HG02870 (cell line): Measurements from ENCODE around the gene CD244.
"Not testable (repeated sequence)": the region's sequence is repeated elsewhere in the genome, so short reads cannot be mapped to it uniquely, and the experiment has no call there.

ENCODE experiments used
- ATAC-seq: cut with Tn5 transposase; IDR thresholded peaks from one replicate; pipeline ENCODE4 v1.9.1; 2021; ENCODE audit warnings: mild to moderate bottlenecking, moderate library complexity; ENCODE audit not compliant: unreplicated experiment

Gene CD244

DNA sequence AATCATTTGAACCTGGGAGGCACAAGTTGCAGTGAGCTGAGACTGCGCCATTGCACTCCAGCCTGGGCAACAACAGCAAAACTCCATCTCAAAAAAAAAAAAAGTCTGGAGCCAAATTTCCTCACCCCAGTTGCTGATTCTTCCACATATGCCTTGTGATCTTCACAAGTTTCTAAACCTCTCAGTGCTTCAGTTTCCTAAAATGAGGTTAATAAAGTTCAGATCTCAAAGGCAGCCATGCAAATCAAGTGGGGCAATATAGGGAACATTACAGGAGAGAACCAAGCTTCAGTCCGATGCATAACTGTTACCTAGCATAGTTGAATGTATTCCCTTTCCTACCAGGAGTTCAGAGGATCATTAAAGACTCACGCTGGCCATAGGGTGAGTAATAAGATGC is 17.5 kb upstream of the CD244 start:
- ATAC-seq = no peak

DNA sequence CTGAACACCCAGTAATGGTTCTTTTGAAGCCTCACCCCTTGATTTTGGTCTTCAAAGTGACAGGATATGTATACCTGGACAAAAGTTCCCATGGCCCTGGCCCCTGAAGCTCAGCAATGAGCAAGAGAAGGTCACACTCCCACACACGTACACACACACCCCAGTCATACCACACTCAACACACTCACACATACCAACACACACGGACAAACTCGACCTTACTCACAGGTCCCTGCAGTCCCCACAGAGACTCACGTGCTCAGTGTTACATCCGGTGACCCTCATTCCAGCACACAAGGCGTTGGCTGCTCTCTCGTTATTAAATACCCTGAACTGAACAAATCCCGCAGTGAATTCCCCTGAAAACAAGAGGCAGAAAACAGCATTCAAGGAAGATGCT is 16.4 kb upstream of the CD244 start:
- ATAC-seq = no peak

- ATAC-seq = no peak
Measured at GRCh38 chr1:160877221-160877620, 14.5 kb upstream of the CD244 start.

DNA sequence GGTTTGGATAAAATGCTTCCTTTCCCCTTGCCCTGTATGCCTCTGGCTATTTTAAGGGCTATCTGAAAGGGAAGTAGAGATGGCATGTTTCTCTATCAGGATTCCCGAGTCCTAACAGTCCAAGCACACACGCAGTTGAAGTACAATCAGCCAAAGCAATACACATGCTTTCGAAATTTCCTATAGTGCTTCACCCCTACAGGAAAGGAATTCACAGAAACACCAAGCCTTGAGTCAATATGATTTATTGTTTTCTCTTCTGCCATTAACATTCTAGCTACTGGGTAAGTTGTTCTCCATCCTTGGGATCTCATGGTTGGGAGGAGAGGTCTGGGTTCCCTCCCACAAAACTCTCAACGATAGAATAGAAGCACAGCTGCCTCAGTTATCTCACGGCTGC is 13.6 kb upstream of the CD244 start:
- no peak for ATAC-seq

DNA sequence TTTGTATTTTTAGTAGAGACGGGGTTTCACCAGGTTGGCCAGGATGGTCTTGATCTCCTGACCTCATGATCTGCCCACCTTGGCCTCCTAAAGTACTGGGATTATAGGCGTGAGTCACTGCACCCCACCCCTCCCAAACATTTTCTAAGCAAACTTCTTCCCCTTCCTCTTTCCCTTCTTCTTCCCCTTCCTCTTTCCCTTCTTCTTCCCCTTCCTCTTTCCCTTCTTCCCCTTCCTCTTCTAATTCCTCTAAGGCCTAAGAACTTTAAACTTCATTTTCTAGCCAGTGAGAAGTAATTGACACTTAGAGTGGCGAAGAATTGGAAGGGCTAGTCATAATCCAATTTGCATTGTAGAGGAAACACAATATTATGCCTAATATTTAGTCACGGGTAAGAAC is 12.9 kb upstream of the CD244 start:
- not testable (repeated sequence) for ATAC-seq

- ATAC-seq = no peak
Measured at GRCh38 chr1:160874935-160875334, 12.2 kb upstream of the CD244 start.

GRCh38 chr1:160868141-160868540 is 5.5 kb upstream of the CD244 start:
- ATAC-seq = no peak

DNA sequence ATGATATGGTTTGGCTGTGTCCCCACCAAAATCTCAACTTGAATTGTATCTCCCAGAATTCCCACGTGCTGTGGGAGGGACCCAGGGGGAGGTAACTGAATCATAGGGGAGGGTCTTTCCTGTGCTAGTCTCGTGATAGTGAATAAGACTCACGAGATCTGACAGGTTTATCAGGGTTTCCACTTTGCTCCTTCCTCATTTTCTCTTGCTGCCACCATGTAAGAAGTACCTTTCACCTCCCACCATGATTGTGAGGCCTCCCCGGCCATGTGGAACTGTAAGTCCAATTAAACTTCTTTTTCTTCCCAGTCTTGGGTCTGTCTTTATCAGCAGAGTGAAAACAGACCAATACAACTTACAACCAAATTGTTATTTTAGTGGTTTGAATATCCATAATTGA is 5.0 kb upstream of the CD244 start:
- ATAC-seq = not testable (repeated sequence)

- no peak for ATAC-seq
Measured at GRCh38 chr1:160866695-160867260, 4.1 kb upstream of the CD244 start.

GRCh38 chr1:160866001-160866694 is 3.5 kb upstream of the CD244 start:
- no peak for ATAC-seq

GRCh38 chr1:160865337-160865736 is 2.6 kb upstream of the CD244 start:
- no peak for ATAC-seq

GRCh38 chr1:160864173-160864572 is 1.5 kb upstream of the CD244 start:
- no peak for ATAC-seq

- ATAC-seq = no peak
Measured at GRCh38 chr1:160863774-160864131, 1.1 kb upstream of the CD244 start.

GRCh38 chr1:160863061-160863773 is 530 bp upstream of the CD244 start:
- ATAC-seq = no peak

DNA sequence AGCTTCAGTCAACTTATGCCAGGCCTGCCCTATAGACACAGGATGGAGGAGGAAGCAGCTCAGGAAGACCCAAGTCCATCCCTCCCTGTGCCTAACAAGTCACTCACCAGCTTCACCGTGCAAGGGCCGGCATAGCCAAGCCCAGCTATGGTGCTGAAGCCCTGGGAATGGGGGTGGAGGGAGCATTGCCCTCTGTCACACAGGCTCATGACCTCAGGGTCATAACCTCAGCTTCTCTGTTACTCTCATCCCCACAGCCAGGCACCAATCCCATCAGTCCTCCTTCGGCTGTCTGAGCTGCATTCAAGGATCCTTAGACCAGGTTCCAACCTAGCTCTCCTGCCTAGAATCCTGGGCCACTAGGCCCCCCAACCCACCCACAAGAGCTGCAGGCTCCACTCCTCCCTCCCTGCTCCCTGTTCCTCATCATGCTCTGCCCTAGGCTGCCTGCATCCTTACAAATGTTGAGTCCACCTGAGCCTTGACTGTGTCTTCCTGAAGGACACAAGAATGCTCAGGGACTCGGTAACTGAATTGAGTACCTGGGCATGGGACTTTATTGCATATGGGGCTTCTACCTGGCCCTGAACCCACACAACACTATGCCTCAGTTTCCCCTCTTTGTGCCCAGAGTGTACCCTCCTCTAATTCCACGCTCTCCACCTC is 1.7 kb downstream of the CD244 start:
- ATAC-seq = no peak

GRCh38 chr1:160859166-160859565 is 3.5 kb downstream of the CD244 start:
- ATAC-seq = no peak

- ATAC-seq = no peak
Measured at GRCh38 chr1:160858507-160858906, 4.2 kb downstream of the CD244 start.

- no peak for ATAC-seq
Measured at GRCh38 chr1:160858097-160858496, 4.6 kb downstream of the CD244 start.

DNA sequence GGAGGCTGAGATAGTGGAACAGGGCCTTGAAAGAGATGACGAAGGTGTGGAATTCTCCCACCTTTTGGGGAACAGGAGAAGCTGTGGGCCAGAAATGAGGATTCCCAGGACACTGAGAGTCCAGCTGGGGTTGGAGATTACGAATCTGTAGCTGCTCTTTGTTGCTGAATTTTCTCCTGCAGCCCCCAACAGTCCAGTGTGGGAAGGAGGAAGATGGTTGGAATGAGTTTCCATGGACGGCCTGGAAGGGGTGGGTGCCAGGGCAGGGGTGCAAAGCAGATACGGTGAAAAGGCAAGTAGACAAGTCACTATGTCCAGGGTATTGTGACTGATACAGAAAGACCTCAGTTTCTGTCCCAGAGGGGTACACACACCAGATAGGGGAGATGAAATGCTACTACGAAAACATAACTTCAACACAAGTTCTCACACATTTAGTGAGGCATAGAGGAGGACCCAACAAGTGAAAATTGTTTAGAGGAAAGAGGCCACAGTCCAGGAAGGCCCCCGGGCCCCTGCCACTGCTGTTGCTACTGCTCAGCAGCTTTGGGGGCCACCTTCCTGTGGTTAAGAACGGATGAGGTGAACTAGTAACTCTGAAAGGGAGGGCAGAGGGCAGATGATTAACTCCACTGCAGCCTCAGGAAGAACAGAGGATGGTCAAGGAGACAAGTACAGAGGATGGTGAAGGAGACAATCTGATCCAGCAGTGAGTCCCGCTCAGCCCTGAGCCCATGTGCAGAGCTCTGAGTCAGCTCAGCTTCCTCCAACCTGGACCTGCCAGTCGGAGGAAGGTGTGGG is 7.3 kb downstream of the CD244 start:
- peak; percentile 78 for ATAC-seq

GRCh38 chr1:160853754-160854153 is 8.9 kb downstream of the CD244 start:
- ATAC-seq = no peak

DNA sequence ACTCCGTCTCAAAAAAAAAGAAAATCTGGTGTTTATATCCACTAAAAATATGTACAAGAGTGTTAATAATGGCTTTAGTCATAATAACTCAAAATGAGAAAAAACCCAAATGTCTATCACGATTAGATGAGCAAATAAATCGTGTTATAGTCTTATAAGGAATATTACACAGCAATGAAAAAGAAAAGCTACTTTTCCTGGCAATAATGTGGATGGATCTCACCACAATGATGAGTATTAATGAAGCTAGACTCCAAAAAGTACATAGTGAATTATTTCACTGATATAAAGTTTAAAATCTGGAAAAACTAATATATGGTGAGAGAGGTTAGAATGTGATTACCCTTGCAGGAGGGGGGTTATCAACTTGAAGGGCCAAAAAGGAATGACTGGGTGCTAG is 9.7 kb downstream of the CD244 start:
- no peak for ATAC-seq
